IMR-90 (cell line): ENCODE results near the gene PKD1L1. TPM values are rescaled to one million over a fixed set of nuclear protein-coding genes. Genes with fewer than 3 reads are reported as not detected.

ENCODE experiments used
- ATAC-seq: fragments of 200-7000 bp; cut with Tn5 transposase; 2 replicates; pipeline ENCODE4 v1.9.1; 2020; ENCODE audit warnings: low read depth, mild to moderate bottlenecking, moderate library complexity
- BruUV-seq: library from RNA; stranded (reverse); fragments of 400-500 nt; replicated peaks from 2 replicates; lab custom pipeline; 2021; lab: Mats Ljungman, UMichigan
- CTCF ChIA-PET: fragments of 300-600 bp; formaldehyde crosslinking; extraction: SDS; loops from one replicate; lab custom pipeline; 2021; ENCODE audit warnings: antibody characterized with exemption; lab: Yijun Ruan, JAX
- POLR2A ChIA-PET: fragments of 300-600 bp; sonication (Branson Sonifier 250); formaldehyde crosslinking; loops from one replicate; lab custom pipeline; 2022; ENCODE audit warnings: antibody characterized with exemption; ENCODE audit not compliant: unreplicated experiment; lab: Charles Lee
- DNase-seq: peaks from one replicate; pipeline ENCODE4 v3.0.0; 2013
- H2AFZ ChIP-seq: replicated peaks from 2 replicates; pipeline ENCODE3; 2013; ENCODE audit warnings: low read length, mild to moderate bottlenecking; ENCODE audit not compliant: poor library complexity
- H2AK5ac ChIP-seq: 2 replicates; pipeline ENCODE4 v1.6.1; 2013; ENCODE audit warnings: low read depth, low read length, inconsistent platforms
- H2AK9ac ChIP-seq: replicated peaks from 2 replicates; pipeline ENCODE3; 2013; ENCODE audit warnings: mild to moderate bottlenecking, low read depth, low read length, moderate library complexity; ENCODE audit not compliant: poor library complexity
- H2BK120ac ChIP-seq: 2 replicates; pipeline ENCODE4 v1.6.1; 2013; ENCODE audit warnings: low read depth, low read length, inconsistent platforms
- H2BK15ac ChIP-seq: 3 replicates; pipeline ENCODE4 v1.6.1; 2013; ENCODE audit warnings: low read depth, low read length, inconsistent platforms
- H2BK20ac ChIP-seq: 2 replicates; pipeline ENCODE4 v1.6.1; 2013; ENCODE audit warnings: low read depth, mild to moderate bottlenecking, inconsistent platforms, low read length, moderate library complexity
- H2BK5ac ChIP-seq: 2 replicates; pipeline ENCODE4 v1.6.1; 2013; ENCODE audit warnings: mild to moderate bottlenecking, low read depth, low read length, inconsistent platforms; ENCODE audit not compliant: poor library complexity, severe bottlenecking
- H3K14ac ChIP-seq: replicated peaks from 2 replicates; pipeline ENCODE4 v1.6.1; 2013; ENCODE audit warnings: low read depth, low read length, inconsistent platforms
- H3K18ac ChIP-seq: 2 replicates; pipeline ENCODE4 v1.6.1; 2013; ENCODE audit warnings: low read depth, low read length, control low read depth
- H3K23ac ChIP-seq: 2 replicates; pipeline ENCODE4 v1.6.1; 2013; ENCODE audit warnings: low read depth, low read length, inconsistent platforms
- H3K27ac ChIP-seq: 2 replicates; pipeline ENCODE4 v1.5.1; 2013; ENCODE audit warnings: mild to moderate bottlenecking, control low read depth, low read length; ENCODE audit not compliant: insufficient read depth
- H3K27me3 ChIP-seq: 2 replicates; pipeline ENCODE4 v1.6.1; 2013; ENCODE audit warnings: low read length; ENCODE audit not compliant: control insufficient read depth, insufficient read depth
- H3K36me3 ChIP-seq: 2 replicates; pipeline ENCODE4 v1.6.1; 2013; ENCODE audit warnings: low read length, mixed read lengths; ENCODE audit not compliant: control insufficient read depth, insufficient read depth
- H3K4ac ChIP-seq: 2 replicates; pipeline ENCODE4 v1.6.1; 2013; ENCODE audit warnings: low read depth, low read length, inconsistent platforms
- H3K4me1 ChIP-seq: 2 replicates; pipeline ENCODE4 v1.6.1; 2013; ENCODE audit warnings: low read length, mixed read lengths; ENCODE audit not compliant: control insufficient read depth, insufficient read depth
- H3K4me2 ChIP-seq: 2 replicates; pipeline ENCODE4 v1.6.1; 2013; ENCODE audit warnings: low read depth, mild to moderate bottlenecking, control low read depth, low read length, moderate library complexity
- H3K4me3 ChIP-seq: 2 replicates; pipeline ENCODE4 v1.5.1; 2013; ENCODE audit warnings: low read depth, mild to moderate bottlenecking, control low read depth, low read length, moderate library complexity; ENCODE audit not compliant: insufficient read depth
- H3K56ac ChIP-seq: 2 replicates; pipeline ENCODE4 v1.6.1; 2013; ENCODE audit warnings: low read length, inconsistent platforms; ENCODE audit not compliant: insufficient read depth; ENCODE audit errors: extremely low read depth
- H3K79me1 ChIP-seq, 2 experiments: 2 replicates each; pipeline ENCODE4 v1.6.1; 2013; ENCODE audit warnings: low read length in 2 of 2, inconsistent platforms in 1 of 2, low read depth in 1 of 2
- H3K9ac ChIP-seq: 2 replicates; pipeline ENCODE4 v1.6.1; 2013; ENCODE audit warnings: low read depth, low read length, control low read depth
- H3K9me1 ChIP-seq: 2 replicates; pipeline ENCODE4 v1.6.1; 2013; ENCODE audit warnings: low read length, inconsistent platforms; ENCODE audit not compliant: insufficient read depth
- H3K9me3 ChIP-seq: 2 replicates; pipeline ENCODE4 v1.6.1; 2013; ENCODE audit warnings: low read length; ENCODE audit not compliant: control insufficient read depth, insufficient read depth
- H4K20me1 ChIP-seq: 2 replicates; pipeline ENCODE4 v1.6.1; 2013; ENCODE audit warnings: low read length, inconsistent platforms; ENCODE audit not compliant: insufficient read depth
- H4K5ac ChIP-seq: 2 replicates; pipeline ENCODE4 v1.6.1; 2013; ENCODE audit warnings: mild to moderate bottlenecking, low read depth, low read length, control low read depth
- H4K8ac ChIP-seq, 2 experiments: 2 replicates each; pipeline ENCODE4 v1.6.1; 2013; ENCODE audit warnings: low read depth in 2 of 2, low read length in 2 of 2, control low read depth in 1 of 2, inconsistent platforms in 1 of 2
- H4K91ac ChIP-seq: 2 replicates; pipeline ENCODE4 v1.6.1; 2013; ENCODE audit warnings: low read depth, low read length, inconsistent platforms; ENCODE audit not compliant: insufficient read depth
- BHLHE40 ChIP-seq: fragments of 150-350 bp; IDR thresholded peaks from 2 replicates; pipeline ENCODE4 v1.6.1; 2016; ENCODE audit warnings: mild to moderate bottlenecking, low read depth, low read length
- CEBPB ChIP-seq: IDR thresholded peaks from 2 replicates; pipeline ENCODE4 v1.6.1; 2012; ENCODE audit warnings: low read depth, low read length, improper control_type of control experiment
- CHD1 ChIP-seq: IDR thresholded peaks from 2 replicates; pipeline ENCODE4 v1.6.1; 2012; ENCODE audit warnings: low read depth, low read length, improper control_type of control experiment
- FOS ChIP-seq: fragments of 150-350 bp; IDR thresholded peaks from 2 replicates; pipeline ENCODE4 v1.6.1; 2016; ENCODE audit warnings: low read depth, low read length
- MAFK ChIP-seq: IDR thresholded peaks from 2 replicates; pipeline ENCODE4 v1.6.1; 2012; ENCODE audit warnings: low read depth, low read length, improper control_type of control experiment
- MXI1 ChIP-seq: IDR thresholded peaks from 2 replicates; pipeline ENCODE4 v1.6.1; 2012; ENCODE audit warnings: low read depth, mild to moderate bottlenecking, low read length, moderate library complexity, borderline replicate concordance
- NFE2L2 ChIP-seq: fragments of 150-350 bp; IDR thresholded peaks from 2 replicates; pipeline ENCODE4 v1.6.1; 2016; ENCODE audit warnings: low read depth, mild to moderate bottlenecking, low read length
- POLR2A ChIP-seq: IDR thresholded peaks from 2 replicates; pipeline ENCODE4 v1.6.1; 2012; ENCODE audit warnings: mild to moderate bottlenecking, low read depth, low read length
- RAD21 ChIP-seq: IDR thresholded peaks from 2 replicates; pipeline ENCODE4 v1.6.1; 2012; ENCODE audit warnings: low read length, improper control_type of control experiment
- RCOR1 ChIP-seq: IDR thresholded peaks from 2 replicates; pipeline ENCODE4 v1.6.1; 2012; ENCODE audit warnings: mild to moderate bottlenecking, low read length, improper control_type of control experiment; ENCODE audit not compliant: insufficient replicate concordance
- RFX5 ChIP-seq: IDR thresholded peaks from 2 replicates; pipeline ENCODE4 v1.8.0; 2012; ENCODE audit warnings: low read depth, mild to moderate bottlenecking, low read length, moderate library complexity
- SMC3 ChIP-seq: fragments of 150-350 bp; IDR thresholded peaks from 2 replicates; pipeline ENCODE4 v1.6.1; 2016; ENCODE audit warnings: low read depth, mild to moderate bottlenecking, antibody characterized with exemption, low read length, moderate library complexity
- WGBS, 2 experiments: methylation state at CpG; one replicate each; pipeline versions ENCODE4 v1.1.5 to v1.1.7; 2013; ENCODE audit warnings: missing lambda C conversion rate in 2 of 2; ENCODE audit not compliant: insufficient read length in 1 of 2; ENCODE audit errors: extremely low coverage in 2 of 2; 5-methylcytosine and 5-hydroxymethylcytosine counted together
- dilution Hi-C: fragments of 300-500 bp; cut with HindIII; formaldehyde crosslinking; loops from one replicate; pipeline ENCODE4 v1.14.3; 2018; ENCODE audit warnings: low sequenced_read_pairs; ENCODE audit not compliant: unreplicated experiment
- in situ Hi-C: fragments of 300-500 bp; cut with MboI; formaldehyde crosslinking; loops from 3 replicates; pipeline ENCODE4 v1.14.3; 2019; ENCODE audit warnings: low sequenced_read_pairs, inconsistent platforms, mixed read lengths
- intact Hi-C: fragments of 100-400 bp; cut with micrococcal nuclease; formaldehyde crosslinking; loops from 2 replicates; pipeline ENCODE4 v1.10.0; 2022
- polyA plus RNA-seq, 3 experiments: library from polyadenylated mRNA; depleted of rRNA; stranded (reverse); fragments of >200 nt; gene quantifications; 2 replicates each; pipeline ENCODE4 v1.2.3, GENCODE V29; 2012; ENCODE audit warnings: low replicate concordance in 1 of 3
- total RNA-seq: library from RNA; depleted of rRNA; stranded (reverse); fragments of >200 nt; gene quantifications from 2 replicates; pipeline ENCODE4 v1.2.3, GENCODE V29; 2012
- TF ChIP-seq, protein P1 (sequence below): fragments of 150-350 bp; IDR thresholded peaks from 2 replicates; pipeline ENCODE4 v1.6.1; 2016; ENCODE audit warnings: low read depth, mild to moderate bottlenecking, low read length, moderate library complexity, borderline replicate concordance
- TF ChIP-seq, protein P2 (sequence below): fragments of 150-350 bp; IDR thresholded peaks from 2 replicates; pipeline ENCODE4 v1.6.1; 2017; ENCODE audit warnings: mild to moderate bottlenecking, antibody characterized with exemption, low read length, low read depth

PKD1L1 gene
- total and polyA plus RNA-seq, 2 of the 4 experiments (the other 2 are of a cell fraction): under 0.01 to 0.15 TPM

DNA sequence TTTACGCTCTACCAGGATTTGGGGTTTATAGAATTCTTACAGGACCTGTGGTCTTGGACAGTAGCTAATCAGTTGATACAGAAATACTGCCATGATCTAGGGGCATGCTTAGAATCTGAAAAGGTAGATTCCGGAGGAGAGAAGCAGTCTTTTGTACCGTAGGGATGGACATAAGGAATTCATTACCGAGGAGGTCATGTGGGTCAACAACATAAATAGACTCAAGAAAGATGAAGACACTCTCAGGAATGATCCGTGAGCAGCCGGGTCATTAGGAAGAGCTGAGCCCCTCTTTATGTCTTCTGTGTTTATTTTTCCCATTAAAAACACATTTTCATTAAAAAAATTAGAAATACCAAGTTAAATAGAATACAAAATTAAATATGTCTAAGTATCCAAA lies 206.3 kb downstream of the PKD1L1 start:
- Histone ChIP-seq H2BK20ac (peak overlapping the region; percentile 18; the same call in 1 of the 2 replicates), H3K36me3 (no peaks in the 10 kb centered on the region), H2AK9ac (no peak overlapping the region), H2AK5ac (peak overlapping the region; percentile 45; the same call in 1 of the 2 replicates), H3K4me1 (peaks cover 11% of the 10 kb centered on the region), H3K23ac (no peak overlapping the region), H3K56ac (no peak overlapping the region; the same call in 1 of the 2 replicates), H4K20me1 (no peaks in the 10 kb centered on the region), H2BK15ac (0 out of 3 replicates have a peak overlapping the region, but pooled peaks have one; percentile 69), H2BK5ac (no peak overlapping the region), H2AFZ (no peak overlapping the region), H3K27ac (no peak overlapping the region), H3K9me1 (peaks cover 6% of the 10 kb centered on the region; the same call in 1 of the 2 replicates), H3K14ac (no peak overlapping the region), H4K8ac (no peak overlapping the region), H3K27me3 (no peaks in the 10 kb centered on the region; the same call in 1 of the 2 replicates), H2BK120ac (peak overlapping the region; percentile 52; the same call in 1 of the 2 replicates), H3K18ac (0 out of 2 replicates have a peak overlapping the region, but pooled peaks have one; percentile 4), H3K4ac (peak overlapping the region; percentile 49), H3K4me2 (no peak overlapping the region), H3K9me3 (no peaks in the 10 kb centered on the region), H4K5ac (0 out of 2 replicates have a peak overlapping the region, but pooled peaks have one; percentile 49), H3K9ac (no peak overlapping the region), H3K4me3 (no peak overlapping the region), H4K91ac (no peak overlapping the region), H3K79me1 (no peaks in the 10 kb centered on the region)
- 39% methylated on average over 2 of the region's 6 CpGs; no CpG with 5 or more reads in 1 of the 2 experiments for WGBS, 2 experiments
- dilution Hi-C loops (no loop called here), intact Hi-C loops (no loop called here), in situ Hi-C loops (no loop called here)
- ChIA-PET POLR2A (no interaction called here), CTCF (interaction anchor here (1.0 kb wide), 1 partner anchor 17 kb away, joined by 3 read pairs; no protein-coding TSS in a partner anchor)
- ATAC-seq (peak; percentile 35), DNase-seq (peak; percentile 46)
- no TSS peak for BruUV-seq
- TF ChIP-seq RFX5 (no peak), MXI1 (no peak), RCOR1 (no peak), MAFK (no peak), POLR2A (no peak), NFE2L2 (no peak), CEBPB (no peak), FOS (no peak), BHLHE40 (no peak), RAD21 (no peak), SMC3 (no peak), CHD1 (no peak)
- TF ChIP-seq, protein P1, sequence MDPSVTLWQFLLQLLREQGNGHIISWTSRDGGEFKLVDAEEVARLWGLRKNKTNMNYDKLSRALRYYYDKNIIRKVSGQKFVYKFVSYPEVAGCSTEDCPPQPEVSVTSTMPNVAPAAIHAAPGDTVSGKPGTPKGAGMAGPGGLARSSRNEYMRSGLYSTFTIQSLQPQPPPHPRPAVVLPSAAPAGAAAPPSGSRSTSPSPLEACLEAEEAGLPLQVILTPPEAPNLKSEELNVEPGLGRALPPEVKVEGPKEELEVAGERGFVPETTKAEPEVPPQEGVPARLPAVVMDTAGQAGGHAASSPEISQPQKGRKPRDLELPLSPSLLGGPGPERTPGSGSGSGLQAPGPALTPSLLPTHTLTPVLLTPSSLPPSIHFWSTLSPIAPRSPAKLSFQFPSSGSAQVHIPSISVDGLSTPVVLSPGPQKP: no peak
- TF ChIP-seq, protein P2, sequence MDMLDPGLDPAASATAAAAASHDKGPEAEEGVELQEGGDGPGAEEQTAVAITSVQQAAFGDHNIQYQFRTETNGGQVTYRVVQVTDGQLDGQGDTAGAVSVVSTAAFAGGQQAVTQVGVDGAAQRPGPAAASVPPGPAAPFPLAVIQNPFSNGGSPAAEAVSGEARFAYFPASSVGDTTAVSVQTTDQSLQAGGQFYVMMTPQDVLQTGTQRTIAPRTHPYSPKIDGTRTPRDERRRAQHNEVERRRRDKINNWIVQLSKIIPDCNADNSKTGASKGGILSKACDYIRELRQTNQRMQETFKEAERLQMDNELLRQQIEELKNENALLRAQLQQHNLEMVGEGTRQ: no peak
